GM18870 (cell line): ENCODE results near the gene GNAL.
"Not testable (repeated sequence)": the region's sequence is repeated elsewhere in the genome, so short reads cannot be mapped to it uniquely, and the experiment has no call there.

ENCODE experiments used
- ATAC-seq: cut with Tn5 transposase; IDR thresholded peaks from one replicate; pipeline ENCODE4 v1.9.1; 2021; ENCODE audit warnings: moderate library complexity; ENCODE audit not compliant: unreplicated experiment

GNAL gene

DNA sequence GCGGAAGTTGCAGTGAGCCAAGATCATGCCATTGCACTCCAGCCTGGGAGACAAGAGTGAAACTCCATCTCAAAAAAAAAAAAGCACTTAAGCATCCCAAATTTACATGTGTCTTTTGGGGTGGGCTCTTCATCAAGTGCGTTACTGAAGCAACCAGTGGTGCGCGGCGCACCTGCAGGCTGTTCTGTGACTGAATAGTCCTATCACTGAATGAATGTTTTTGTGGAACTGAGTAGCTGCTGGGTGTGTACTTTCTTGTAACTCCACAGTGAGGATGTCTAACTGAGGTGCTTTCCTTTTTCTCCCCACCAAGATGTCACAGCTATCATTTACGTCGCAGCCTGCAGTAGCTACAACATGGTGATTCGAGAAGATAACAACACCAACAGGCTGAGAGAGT lies 179.2 kb downstream of the GNAL start:
- ATAC-seq = no peak

DNA sequence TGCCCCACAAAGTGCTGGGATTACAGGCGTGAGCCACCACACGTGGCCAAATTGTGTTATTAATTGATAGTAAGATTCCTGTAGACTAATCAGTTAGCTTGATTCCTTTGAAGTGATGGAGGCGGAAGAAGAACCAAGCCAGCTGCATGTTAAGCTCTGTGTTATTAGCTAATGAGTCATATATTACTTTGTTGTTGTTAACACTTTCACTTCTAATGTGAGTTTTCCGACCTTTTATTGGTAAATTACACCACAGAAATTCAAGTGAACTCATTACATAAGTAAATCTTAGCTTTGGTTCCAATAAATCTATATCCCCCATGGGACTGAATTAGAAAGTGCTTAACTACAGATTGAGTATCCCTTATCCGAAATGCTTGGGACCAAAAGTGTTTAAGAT lies 182.4 kb downstream of the GNAL start:
- ATAC-seq = no peak

DNA sequence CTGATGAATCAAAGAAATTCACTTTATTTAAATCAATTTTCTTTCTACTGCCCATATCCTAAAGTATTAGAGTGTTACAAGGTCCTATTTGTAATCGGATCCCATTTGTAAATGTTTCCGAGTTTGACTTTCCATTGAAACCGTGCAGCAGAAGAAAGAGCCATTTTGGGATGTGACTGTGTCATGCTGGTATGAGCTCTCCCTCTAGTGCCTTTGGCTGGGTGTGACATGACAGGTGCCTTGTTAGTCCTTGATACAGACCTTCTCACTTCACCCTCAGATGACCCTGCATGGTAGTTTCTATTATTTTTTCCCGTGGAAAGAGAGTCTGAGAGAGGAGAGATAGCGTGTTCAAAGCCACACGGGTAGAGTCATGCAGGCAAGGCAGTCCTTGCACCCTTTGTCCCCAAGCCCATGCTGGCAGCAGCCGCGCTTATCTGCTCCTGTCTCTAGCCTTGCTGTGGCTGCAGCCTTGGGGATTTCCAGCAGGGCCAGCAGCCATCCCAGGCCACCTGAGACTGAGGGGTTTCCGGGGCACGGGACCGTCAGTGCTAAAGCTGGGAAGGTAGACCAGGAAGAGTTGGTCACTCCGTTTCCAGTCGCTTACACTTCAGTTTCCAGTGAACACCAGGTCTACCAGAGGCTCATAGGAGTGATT lies 183.5 kb downstream of the GNAL start:
- no peak for ATAC-seq

DNA sequence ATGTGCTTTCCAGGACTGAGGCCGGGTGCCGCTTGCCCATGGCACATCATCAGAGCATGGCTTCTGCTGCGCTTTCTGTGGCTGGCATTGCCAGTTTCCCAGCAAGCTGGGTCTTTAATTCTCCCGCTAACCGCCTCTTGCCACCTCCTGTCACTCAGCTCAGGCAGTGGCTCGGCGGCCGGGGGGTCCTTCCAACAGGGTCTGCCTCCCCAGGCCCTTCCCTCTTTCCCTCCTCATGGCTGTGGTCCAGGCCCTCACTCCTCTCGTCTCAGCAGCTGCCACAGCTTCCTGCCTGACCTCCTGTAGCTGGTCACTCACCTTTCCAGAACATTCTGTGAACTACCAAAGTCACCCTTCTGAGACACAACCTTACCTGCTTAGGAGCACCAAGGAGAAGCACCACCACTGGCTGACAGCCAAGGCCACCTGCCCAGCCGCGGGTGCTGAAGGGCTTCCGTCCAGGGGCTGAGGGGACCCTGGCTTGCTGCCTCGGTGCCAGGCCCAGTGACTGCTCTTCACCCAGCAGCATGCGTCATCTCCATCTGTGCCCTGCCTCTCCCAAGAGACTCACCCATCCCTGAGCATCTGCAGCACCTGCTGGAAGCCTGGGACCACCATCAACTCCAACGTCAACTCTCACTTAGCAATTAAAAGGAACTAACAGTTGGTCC lies 184.7 kb downstream of the GNAL start:
- no peak for ATAC-seq

DNA sequence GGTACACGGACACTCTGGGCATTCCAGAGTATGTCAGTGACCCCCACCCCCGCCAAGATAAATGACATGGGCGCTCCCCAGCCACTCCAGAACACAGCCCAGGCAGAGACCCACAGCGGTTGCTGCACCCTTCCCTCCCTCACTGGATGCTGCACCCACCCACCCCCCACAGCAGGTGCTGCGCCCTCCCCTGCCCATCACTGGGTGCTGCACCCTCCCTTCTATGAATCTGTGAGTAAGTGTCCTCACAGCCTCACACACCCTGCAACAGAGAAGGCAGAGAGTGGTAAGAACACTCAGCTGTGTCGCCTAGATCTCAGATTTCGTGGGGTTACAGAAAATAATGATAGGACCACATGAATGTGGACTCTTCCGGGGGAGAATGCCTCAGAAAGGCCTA lies 185.6 kb downstream of the GNAL start:
- ATAC-seq = no peak

DNA sequence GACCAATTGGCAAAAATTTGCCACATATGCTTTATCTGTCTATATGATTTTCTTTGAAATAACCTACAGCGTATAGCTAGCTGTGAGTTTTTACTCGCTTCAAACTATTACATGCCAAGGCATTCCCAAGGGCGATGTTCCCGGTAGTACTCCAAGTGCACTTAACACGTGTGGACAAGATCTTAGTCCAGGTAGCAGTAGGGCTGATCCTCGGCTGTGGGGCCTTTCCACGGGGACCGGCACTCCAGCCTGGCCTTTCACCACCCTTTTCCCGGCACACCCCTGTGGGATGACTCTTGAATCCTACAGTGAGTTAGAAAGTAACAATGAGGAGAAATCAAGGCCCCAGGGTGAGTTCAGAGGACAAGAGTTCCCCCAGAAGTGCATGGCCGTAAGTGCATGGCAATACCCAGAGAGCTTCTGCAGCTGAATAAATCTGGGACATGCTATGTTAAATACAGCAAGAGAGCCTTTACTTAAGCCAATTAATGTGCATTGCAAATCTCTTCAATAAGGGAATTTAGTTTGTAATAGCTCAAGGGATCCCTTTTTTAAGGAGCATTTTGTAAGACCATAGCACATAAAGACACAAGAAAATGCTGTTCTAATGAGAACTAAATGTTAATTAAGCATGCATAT lies 188.6 kb downstream of the GNAL start:
- no peak for ATAC-seq

DNA sequence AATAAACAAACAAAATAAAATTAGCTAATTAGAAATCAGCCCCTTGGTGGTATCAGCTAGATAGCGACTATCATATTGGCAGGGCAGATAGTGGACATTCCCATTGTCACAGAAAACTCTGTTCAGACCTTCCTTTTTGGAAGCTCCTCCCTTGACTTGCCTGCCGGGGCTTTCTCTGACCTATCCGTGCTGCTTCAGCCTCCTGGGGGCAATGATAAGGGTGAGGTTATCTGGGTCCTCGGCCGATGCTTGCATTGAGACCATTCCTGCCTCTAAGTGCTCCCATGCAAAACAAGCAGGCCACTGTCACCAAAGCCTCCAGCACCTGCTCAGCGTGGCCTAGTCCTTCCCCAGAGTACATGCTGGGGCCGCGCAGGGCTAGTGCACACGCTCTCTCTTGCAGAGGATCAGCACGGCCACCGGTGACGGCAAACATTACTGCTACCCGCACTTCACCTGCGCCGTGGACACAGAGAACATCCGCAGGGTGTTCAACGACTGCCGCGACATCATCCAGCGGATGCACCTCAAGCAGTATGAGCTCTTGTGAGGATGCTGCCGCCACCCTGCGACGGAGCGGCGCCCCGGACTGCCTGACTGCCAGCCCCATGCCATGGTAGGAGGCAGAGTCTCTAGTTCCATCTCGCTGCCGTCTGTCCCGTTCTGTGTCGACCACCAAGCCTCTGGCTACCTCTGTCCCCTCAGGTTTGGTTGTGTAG lies 191.7 kb downstream of the GNAL start:
- ATAC-seq = no peak

DNA sequence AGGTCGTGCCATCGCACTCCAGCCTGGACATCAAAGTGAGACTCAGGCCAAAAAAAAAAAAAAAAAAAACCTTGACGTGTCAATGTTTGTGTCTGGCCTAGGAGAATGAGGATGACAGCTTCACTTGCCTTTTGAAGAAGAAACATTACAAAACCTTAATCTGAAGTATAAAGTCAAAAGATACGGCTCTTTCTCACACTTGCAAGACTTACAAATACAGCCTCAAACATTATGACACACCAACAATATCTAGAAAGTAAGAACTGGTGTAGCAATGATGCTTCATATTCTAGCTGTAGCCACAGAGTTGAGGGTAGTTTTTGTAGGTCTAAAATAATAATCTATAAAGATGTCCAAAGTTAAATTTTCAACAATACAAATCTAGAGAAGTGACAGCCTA lies 193.6 kb downstream of the GNAL start:
- ATAC-seq = no peak

DNA sequence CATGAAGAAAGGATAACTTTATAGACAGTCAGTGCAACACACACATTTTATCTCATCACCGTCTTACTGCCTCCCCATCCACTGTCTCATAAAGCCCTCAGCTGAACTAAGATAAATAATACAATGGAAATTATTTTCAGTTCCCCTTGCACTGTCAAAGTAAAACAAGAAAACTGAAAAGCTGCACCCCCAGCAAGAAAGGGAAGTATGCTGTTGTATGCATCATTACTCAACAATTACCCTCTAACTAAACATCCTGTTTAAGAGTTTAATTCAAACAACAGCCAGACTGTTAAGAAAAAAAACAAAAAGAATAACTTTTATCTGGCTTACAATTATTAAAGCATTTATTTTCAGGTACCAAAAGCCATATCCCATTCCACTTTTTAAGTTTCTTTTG lies 194.1 kb downstream of the GNAL start:
- no peak for ATAC-seq

DNA sequence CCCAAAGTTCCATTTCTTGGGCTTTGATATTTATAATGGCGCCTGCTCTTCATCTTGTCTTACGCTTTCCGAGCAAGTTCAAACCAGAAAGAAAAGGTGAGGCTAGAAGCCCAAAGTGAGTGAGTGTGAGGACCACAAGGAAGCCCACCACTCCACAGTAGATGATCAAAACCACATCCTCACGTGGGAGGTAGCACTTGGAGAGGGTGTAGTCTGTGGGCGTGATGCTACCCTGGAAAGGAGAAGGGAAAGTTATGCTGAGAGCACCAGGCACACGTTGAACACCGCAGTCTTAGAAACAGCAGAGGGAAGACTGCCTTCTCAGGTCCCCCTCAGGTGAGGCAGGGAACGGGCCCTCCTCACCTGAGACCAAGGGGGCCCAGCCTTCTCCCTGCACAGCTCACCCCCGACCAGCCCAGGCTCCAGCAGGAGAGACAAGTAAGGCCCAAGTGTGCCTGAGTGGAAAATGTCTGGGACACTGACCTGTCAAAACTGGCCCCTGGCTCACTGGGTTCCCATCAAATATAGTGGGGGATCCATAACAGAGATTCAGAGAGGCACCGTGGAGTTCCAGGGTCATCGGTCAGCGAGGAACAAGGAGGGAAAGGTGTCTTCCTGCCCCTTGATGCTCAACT lies 195.4 kb downstream of the GNAL start:
- ATAC-seq = no peak

DNA sequence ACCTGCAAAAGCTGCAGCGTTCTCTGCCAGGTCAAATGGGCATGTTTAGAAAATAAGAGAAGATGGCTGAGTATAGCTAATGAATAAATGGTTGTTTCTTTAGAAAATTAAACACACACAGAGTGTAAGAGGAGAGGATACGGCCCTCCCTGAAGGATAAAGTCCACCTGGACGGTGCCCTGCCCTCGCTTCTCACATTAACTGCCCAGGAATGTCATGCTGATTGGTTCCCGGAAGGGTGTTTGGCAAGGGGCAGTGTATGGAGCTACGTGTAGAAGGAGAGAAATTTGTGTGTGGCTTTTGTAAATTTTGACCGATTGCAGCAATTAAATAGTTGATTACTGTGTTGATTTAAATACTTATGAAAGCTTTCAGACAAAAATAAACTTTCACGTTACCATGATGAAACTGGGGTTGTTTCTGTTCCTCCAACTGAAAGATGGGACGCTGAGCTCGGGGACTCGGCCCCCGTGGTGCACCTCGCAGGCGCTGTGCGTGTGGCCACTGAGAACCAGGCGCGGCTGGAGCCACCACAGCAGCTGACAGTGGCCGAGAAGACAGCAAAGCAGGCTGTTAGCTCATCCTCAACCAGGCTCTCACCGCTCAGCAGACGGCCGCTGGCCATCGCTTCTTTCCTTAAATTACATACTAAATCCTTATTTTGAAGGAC lies 196.3 kb downstream of the GNAL start:
- no peak for ATAC-seq

DNA sequence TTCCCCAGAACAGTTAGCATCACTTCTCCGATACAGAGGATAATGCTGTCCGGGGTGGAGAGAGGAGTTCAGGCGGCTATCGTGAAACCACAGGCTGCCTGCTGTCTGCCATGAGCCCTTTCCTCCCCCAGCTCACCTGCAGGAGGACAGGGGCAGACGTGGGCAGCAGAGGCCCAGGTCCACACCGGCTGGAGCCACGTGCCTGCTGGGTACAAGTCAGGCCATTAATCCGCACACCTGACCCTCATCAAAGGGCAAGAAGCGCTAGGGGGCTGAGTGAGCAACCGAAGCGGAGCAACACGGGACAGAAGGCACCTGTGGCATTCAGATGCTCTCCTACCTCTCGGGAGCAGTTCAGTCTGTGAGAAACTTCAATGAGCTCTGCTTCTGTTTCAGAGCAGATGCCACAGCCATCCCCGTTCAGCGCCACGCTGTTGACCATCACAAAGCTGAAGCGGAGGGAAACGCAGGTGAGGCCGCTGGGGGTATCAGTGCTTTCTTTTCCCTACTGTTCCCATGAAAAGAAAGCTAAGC lies 197.6 kb downstream of the GNAL start:
- ATAC-seq = no peak

DNA sequence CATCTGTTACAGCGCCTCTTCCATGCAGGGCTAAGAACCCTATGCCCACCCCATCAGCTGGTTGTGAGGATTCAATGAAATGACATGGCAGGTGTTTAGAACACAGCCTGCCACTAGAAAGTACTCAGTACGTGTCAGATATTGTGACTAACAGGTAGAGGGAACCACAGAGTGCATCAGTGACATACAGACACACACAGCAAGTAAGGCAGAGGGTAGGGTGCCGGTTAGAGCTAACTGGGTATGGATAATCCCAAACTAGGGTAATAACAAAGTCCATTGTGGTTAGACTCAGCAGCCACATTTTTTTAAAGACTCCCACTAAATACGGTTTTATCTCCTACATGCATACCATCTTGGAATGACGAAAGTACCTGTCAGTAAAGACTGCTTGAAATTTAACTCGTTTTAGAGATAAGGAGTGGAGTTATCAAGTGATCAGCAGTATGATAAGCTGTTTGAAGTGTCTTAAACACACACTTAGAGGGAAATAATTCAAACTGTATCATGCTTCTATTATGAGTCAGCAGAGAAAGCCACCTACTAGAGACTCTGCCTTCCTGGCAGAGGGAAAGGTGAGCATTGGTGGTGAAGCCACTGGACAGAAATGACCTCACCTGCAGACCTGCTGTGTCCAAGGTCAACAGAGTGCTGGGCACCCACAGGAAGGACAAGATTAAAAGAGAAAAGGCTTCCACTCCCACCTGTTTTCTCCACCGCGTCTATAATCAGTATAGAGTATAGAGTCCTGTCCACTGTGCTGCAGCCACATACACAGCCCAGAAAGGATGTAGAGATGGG lies 198.5 kb downstream of the GNAL start:
- no peak for ATAC-seq

DNA sequence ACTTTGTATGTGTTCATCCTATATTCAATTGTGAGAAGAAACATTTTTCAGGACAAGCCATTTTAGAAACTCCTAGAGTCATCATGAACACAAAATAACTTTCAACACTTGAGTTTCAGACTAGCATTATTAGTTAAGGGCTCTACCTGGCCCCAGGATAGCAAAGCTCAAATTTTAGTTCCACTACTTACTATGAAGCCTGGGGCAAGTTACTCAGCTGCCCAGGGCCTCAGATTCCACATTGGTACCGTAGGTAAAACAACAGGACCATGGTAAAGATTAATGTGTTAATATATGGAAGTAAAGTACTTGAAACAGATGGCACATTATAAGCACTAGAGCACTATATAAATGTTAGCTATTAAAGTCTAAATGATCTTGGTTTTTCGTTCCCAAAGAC lies 199.7 kb downstream of the GNAL start:
- no peak for ATAC-seq

DNA sequence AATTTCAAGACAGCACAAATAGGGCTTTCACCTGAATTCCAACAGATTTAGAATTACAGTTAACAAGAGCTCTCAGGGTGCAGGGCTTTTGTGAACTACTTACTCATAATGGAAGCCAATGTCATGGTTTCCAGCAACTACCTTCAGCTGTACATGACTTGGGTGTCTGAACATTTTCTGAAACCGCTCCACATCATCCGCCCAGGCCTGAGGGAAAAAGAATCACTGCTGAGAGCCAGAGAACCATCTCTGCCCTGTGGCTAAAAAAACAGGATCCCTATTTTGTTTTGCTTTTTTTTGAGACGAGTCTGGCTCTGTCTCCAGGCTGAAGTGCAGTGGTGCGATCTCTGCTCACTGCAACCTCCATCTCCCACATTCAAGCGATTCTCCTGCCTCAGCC lies 200.2 kb downstream of the GNAL start:
- no peak for ATAC-seq

DNA sequence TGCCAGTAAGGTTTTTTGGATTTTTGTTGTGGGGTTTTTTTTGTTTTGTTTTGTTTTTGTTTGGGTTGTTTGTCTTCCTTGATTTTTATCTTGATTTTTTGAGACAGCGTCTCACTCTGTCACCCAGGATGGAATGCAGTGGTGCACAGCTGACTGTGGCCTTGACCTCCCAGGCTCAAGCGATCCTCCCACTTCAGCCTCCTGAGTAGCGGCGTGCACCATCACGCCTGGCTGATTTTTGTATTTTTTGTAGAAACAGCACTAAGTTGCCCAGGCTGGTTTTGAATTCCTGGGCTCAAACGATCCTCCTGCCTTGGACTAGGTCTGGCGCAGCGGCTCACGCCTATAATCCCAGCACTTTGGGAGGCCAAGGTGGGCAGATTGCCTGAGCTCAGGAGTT lies 202.7 kb downstream of the GNAL start:
- no peak for ATAC-seq

DNA sequence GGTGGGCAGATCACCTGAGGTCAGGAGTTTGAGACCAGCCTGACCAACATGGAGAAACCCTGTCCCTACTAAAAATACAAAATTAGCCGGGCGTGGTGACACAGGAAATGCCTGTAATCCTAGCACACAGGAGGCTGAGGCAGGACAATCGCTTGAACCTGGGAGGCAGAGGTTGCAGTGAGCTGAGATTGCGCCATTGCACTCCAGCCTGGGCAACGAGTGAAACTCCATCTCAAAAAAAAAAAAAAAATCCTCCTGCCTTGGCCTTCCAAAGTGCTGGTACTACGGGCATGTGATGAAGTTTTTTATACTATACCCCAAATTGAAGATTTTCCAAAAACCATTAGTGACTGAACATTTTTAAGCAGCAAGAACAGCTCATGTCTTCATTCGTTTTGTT lies 203.4 kb downstream of the GNAL start:
- not testable (repeated sequence) for ATAC-seq

DNA sequence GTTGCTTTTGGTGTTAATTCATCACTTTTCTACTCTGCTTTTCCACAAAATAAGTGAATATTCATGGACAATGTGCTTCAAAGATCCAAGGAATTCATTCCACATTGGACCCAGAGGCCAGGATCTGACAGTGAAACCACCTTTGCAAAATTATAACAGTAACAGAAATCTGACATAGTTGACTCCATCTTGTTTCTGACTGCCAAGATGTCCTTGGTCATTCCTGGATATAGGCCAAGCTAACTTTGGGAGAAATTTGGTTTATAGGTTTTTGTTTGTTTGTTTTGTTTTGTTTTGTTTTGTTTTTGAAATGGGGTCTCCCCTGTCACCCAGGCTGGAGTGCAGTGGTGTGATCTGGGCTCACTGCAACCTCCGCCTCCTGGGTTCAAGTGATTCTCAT lies 208.7 kb downstream of the GNAL start:
- ATAC-seq = no peak

DNA sequence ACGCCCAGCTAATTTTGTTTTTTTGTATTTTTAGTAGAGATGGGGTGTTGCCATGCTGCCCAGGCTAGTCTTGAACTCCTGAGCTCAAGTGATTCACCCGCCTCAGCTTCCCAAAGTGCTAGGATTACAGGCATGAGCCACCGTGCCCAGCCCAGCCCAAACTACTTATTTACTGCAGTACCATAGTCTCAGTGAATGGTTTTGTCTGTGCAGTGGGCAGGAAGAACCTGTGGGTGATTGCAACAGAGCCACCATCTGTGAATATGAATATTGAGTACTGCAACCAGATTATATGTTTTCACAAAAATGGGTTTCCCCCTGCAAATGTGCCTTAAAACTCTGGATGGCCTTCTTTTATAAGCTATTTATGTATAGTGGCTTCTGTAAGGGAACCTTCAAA lies 210.0 kb downstream of the GNAL start:
- ATAC-seq = no peak
